ENCODE data around the gene REEP1. TPM values are rescaled to one million over a fixed set of nuclear protein-coding genes. Genes with fewer than 3 reads are reported as not detected.

Gene REEP1
- total and polyA plus RNA-seq, 2 of the 8 experiments (the other 6 are each of a cell fraction or from before 2014, with no cell fraction given) = 0.74 to 1.5 TPM

DNA sequence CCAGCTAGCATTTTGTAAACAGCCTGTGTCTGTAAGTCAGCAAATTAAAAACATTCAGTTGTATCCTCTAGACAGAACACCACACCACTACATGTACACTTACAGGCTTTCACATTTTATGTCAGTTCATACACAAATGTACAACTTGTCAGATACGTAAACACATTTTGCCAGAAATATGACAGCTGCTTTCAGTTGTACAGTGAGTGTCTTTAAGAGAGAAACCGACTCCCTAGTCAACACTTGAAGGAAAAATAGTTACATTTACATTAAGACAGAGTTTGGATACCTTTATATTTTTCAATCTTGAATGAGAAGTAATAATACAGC lies 123.0 kb downstream of the REEP1 start:
- Histone ChIP-seq H4K5ac (ENCODE audit: insufficient read length, low read depth, low read length) (no peak overlapping the region), H3K36me3 (ENCODE audit: control insufficient read depth in 2 of 4, insufficient read depth in 4 of 4, low read length in 3 of 4) (peaks cover 10 to 44% (median 28%) of the 10 kb centered on the region in 4 experiments), H2AK5ac (ENCODE audit: low read depth, low read length) (no peak overlapping the region), H2BK12ac (ENCODE audit: low read depth, low read length) (no peak overlapping the region), H3K14ac (ENCODE audit: insufficient read length) (no peak overlapping the region), H4K20me1 (replicated peaks in 1 of 2; ENCODE audit: control insufficient read depth in 1 of 2, insufficient read depth in 2 of 2, low read length in 2 of 2) (no peaks in the 10 kb centered on the region), H3K27ac (ENCODE audit: low read depth, low read length) (no peak overlapping the region), H2AFZ (ENCODE audit: low read length) (no peak overlapping the region), H3K9me3 (ENCODE audit: insufficient read depth in 2 of 2, low read depth in 1 of 2, low read length in 1 of 2) (no peaks in the 10 kb centered on the region), H4K8ac (ENCODE audit: extremely low read depth, insufficient read depth, low read length) (no peak overlapping the region), H3K4me3 (ENCODE audit: extremely low read depth in 1 of 4, insufficient read depth in 2 of 4, low read depth in 3 of 4, low read length in 4 of 4) (no peak overlapping the region), H3K4ac (replicated peaks; ENCODE audit: insufficient read length, low read depth, low read length) (no peak overlapping the region), H3K4me2 (ENCODE audit: insufficient read depth in 1 of 2, low read depth in 2 of 2, low read length in 2 of 2) (no peak overlapping the region), H2BK120ac (replicated peaks; ENCODE audit: low read depth, low read length) (no peak overlapping the region), H2BK15ac (ENCODE audit: low read length) (no peak overlapping the region), H3K27me3 (replicated peaks in 1 of 4; ENCODE audit: control insufficient read depth in 3 of 4, extremely low read depth in 1 of 4, insufficient read depth in 3 of 4, low read length in 3 of 4) (peaks cover 0 to 1% (median 0%) of the 10 kb centered on the region in 4 experiments; a peak in 1 of 7 replicates), H3K4me1 (replicated peaks in 1 of 4; ENCODE audit: control insufficient read depth in 3 of 4, insufficient read depth in 4 of 4, low read length in 3 of 4) (no peaks in the 10 kb centered on the region), H2BK20ac (ENCODE audit: low read length) (no peak overlapping the region), H3K23me2 (ENCODE audit: low read depth, low read length) (no peaks in the 10 kb centered on the region), H3K23ac (ENCODE audit: insufficient read length) (no peak overlapping the region), H3K56ac (replicated peaks; ENCODE audit: insufficient read length, low read depth, low read length) (no peak overlapping the region), H3K79me1 (ENCODE audit: low read depth, low read length) (no peaks in the 10 kb centered on the region), H3K79me2 (ENCODE audit: control insufficient read depth in 1 of 2, insufficient read depth in 2 of 2, low read length in 2 of 2) (no peaks in the 10 kb centered on the region), H3K9ac (replicated peaks in 1 of 4; ENCODE audit: extremely low read depth in 1 of 4, low read depth in 3 of 4, low read length in 3 of 4) (no peak overlapping the region), H2BK5ac (ENCODE audit: low read depth, low read length) (no peak overlapping the region), H3K18ac (ENCODE audit: extremely low read depth, low read length) (no peak overlapping the region), H4K91ac (replicated peaks; ENCODE audit: insufficient read length, low read length) (no peak overlapping the region)
- CTCF ChIA-PET (ENCODE audit: partially characterized antibody) = interaction anchor here (1.0 to 3.3 kb wide), 8 partner anchors 10 to 182 kb away, joined by 3 to 14 read pairs (median 4); no protein-coding TSS in a partner anchor
- WGBS, 2 experiments (ENCODE audit: extremely low coverage in 1 of 2, insufficient coverage in 1 of 2, insufficient read length in 1 of 2, insufficient replicate concordance in 2 of 2, low coverage in 1 of 2, low lambda C conversion rate in 2 of 2, missing lambda C conversion rate in 1 of 2) = 82% methylated on average over 2 of the region's 2 CpGs; no CpG with 5 or more reads in 1 of the 2 experiments
- DNase-seq (ENCODE audit: low read depth in 1 of 2, low spot score in 2 of 2) = no peak
- POLR2A ChIA-PET (ENCODE audit: partially characterized antibody) = interaction anchor here (1.4 to 1.6 kb wide), 3 partner anchors 14 to 90 kb away, joined by 3 to 4 read pairs (median 3); partner anchors contain the start of gene MRPL35
- TF ChIP-seq, protein P1, sequence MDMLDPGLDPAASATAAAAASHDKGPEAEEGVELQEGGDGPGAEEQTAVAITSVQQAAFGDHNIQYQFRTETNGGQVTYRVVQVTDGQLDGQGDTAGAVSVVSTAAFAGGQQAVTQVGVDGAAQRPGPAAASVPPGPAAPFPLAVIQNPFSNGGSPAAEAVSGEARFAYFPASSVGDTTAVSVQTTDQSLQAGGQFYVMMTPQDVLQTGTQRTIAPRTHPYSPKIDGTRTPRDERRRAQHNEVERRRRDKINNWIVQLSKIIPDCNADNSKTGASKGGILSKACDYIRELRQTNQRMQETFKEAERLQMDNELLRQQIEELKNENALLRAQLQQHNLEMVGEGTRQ (IDR thresholded peaks at IDR 0.05; ENCODE audit: low read length) = no peak
- TF ChIP-seq ASH2L (IDR thresholded peaks at IDR 0.05; ENCODE audit: low read length) (no peak), EGR1 (IDR thresholded peaks at IDR 0.05; ENCODE audit: borderline replicate concordance, low read depth, low read length) (no peak), TEAD4 (IDR thresholded peaks at IDR 0.05; ENCODE audit: low read depth, low read length) (no peak), TAF7 (optimal IDR thresholded peaks at IDR 0.05; ENCODE audit: borderline replicate concordance, low read depth, low read length) (no peak), JUN (IDR thresholded peaks at IDR 0.05; ENCODE audit: low read depth, low read length) (no peak), SIN3A (conservative IDR thresholded peaks at IDR 0.05 in 1 of 2, IDR thresholded peaks at IDR 0.05 in 1 of 2; ENCODE audit: low read depth in 1 of 2, low read length in 2 of 2) (no peak)
- FAIRE-seq = no peak

All from H1 (cell line).